ENCODE results near the gene B3GALNT2. TPM values are rescaled to one million over a fixed set of nuclear protein-coding genes. Genes with fewer than 3 reads are reported as not detected.
"Not testable (repeated sequence)": the region's sequence is repeated elsewhere in the genome, so short reads cannot be mapped to it uniquely, and the experiment has no call there.

B3GALNT2 gene
- 19.1 TPM for polyA plus RNA-seq
- long read RNA-seq, donor 1, partial matches to known transcripts = 0 of 2 reads
- long read RNA-seq, donor 1, other reads (novel, unspliced or antisense) = 0 of 2 reads
- long read RNA-seq, donor 2 = 0 reads
- long read RNA-seq, donor 3 = 0 reads
- long read RNA-seq, donor 4 = 0 reads
- long read RNA-seq, donor 5, partial matches to known transcripts = 0 of 1 reads
- long read RNA-seq, donor 5, other reads (novel, unspliced or antisense) = 0 of 1 reads
- long read RNA-seq, donor 6, partial matches to known transcripts = 0 of 4 reads
- long read RNA-seq, donor 6, other reads (novel, unspliced or antisense) = 0 of 4 reads
- long read RNA-seq, donor 7, partial matches to known transcripts = 0 of 2 reads
- long read RNA-seq, donor 7, other reads (novel, unspliced or antisense) = 0 of 2 reads
- long read RNA-seq, donor 8 = 0 reads
- long read RNA-seq, donor 9 = 0 reads
- long read RNA-seq, donor 10, partial matches to known transcripts = 0 of 2 reads
- long read RNA-seq, donor 10, other reads (novel, unspliced or antisense) = 0 of 2 reads
- long read RNA-seq, donor 11, partial matches to known transcripts = 0 of 1 reads
- long read RNA-seq, donor 11, other reads (novel, unspliced or antisense) = 0 of 1 reads

GRCh38 chr1:235504122-235504493 lies at the start of gene B3GALNT2:
B3GALNT2 (minus strand) TSS chr1:235504452; CDS start chr1:235504252, 200 bp downstream.
- no peak for DNase-seq
- no peaks in the 10 kb centered on the region for H3K9me3 ChIP-seq (ENCODE audit: control insufficient read depth, low read depth, low read length)
- no CpG with 5 or more reads among the region's 48 CpGs for WGBS (ENCODE audit: insufficient coverage, low lambda C conversion rate)
- H3K4me1 ChIP-seq (ENCODE audit: control insufficient read depth, insufficient read depth, low read length) = no peaks in the 10 kb centered on the region
- no peaks in the 10 kb centered on the region for H3K27me3 ChIP-seq (ENCODE audit: control insufficient read depth, insufficient read depth, low read length)
- H3K4me3 ChIP-seq (ENCODE audit: low read length) = peak within 1 kb of the TSS; percentile 76
- peaks cover 2% of the 10 kb centered on the region for H3K36me3 ChIP-seq (ENCODE audit: control insufficient read depth, insufficient read depth, low read length)
- H3K27ac ChIP-seq (ENCODE audit: low read length) = peak within 1 kb of the TSS; percentile 99

GRCh38 chr1:235553112-235553551 lies 48.9 kb upstream of the B3GALNT2 start:
- WGBS (ENCODE audit: insufficient coverage, low lambda C conversion rate) = 80% methylated on average over 2 of the region's 5 CpGs
- Histone ChIP-seq H3K36me3 (ENCODE audit: control insufficient read depth, insufficient read depth, low read length) (no peaks in the 10 kb centered on the region), H3K4me1 (ENCODE audit: control insufficient read depth, insufficient read depth, low read length) (no peaks in the 10 kb centered on the region), H3K27ac (ENCODE audit: low read length) (no peak overlapping the region), H3K4me3 (ENCODE audit: low read length) (no peak overlapping the region), H3K27me3 (ENCODE audit: control insufficient read depth, insufficient read depth, low read length) (no peaks in the 10 kb centered on the region), H3K9me3 (ENCODE audit: control insufficient read depth, low read depth, low read length) (no peaks in the 10 kb centered on the region)
- peak; percentile 9 to 12 for DNase-seq

- DNase-seq = no peak
- Histone ChIP-seq H3K27ac (ENCODE audit: low read length) (no peak overlapping the region), H3K4me3 (ENCODE audit: low read length) (no peak overlapping the region), H3K9me3 (ENCODE audit: control insufficient read depth, low read depth, low read length) (no peaks in the 10 kb centered on the region), H3K36me3 (ENCODE audit: control insufficient read depth, insufficient read depth, low read length) (no peaks in the 10 kb centered on the region), H3K27me3 (ENCODE audit: control insufficient read depth, insufficient read depth, low read length) (no peaks in the 10 kb centered on the region), H3K4me1 (ENCODE audit: control insufficient read depth, insufficient read depth, low read length) (no peaks in the 10 kb centered on the region)
- WGBS (ENCODE audit: insufficient coverage, low lambda C conversion rate) = no CpG with 5 or more reads among the region's 10 CpGs
Measured at GRCh38 chr1:235552146-235552716, 48.0 kb upstream of the B3GALNT2 start.

GRCh38 chr1:235549351-235550139 lies 45.3 kb upstream of the B3GALNT2 start:
- 51% methylated on average over 5 of the region's 13 CpGs for WGBS (ENCODE audit: insufficient coverage, low lambda C conversion rate)
- no peak overlapping the region for H3K27ac ChIP-seq (ENCODE audit: low read length)
- no peaks in the 10 kb centered on the region for H3K9me3 ChIP-seq (ENCODE audit: control insufficient read depth, low read depth, low read length)
- no peak for DNase-seq
- no peaks in the 10 kb centered on the region for H3K27me3 ChIP-seq (ENCODE audit: control insufficient read depth, insufficient read depth, low read length)
- H3K36me3 ChIP-seq (ENCODE audit: control insufficient read depth, insufficient read depth, low read length) = no peaks in the 10 kb centered on the region
- no peak overlapping the region for H3K4me3 ChIP-seq (ENCODE audit: low read length)
- H3K4me1 ChIP-seq (ENCODE audit: control insufficient read depth, insufficient read depth, low read length) = no peaks in the 10 kb centered on the region

- H3K27ac ChIP-seq (ENCODE audit: low read length); H3K4me3 ChIP-seq (ENCODE audit: low read length); H3K27me3 ChIP-seq (ENCODE audit: control insufficient read depth, insufficient read depth, low read length); H3K36me3 ChIP-seq (ENCODE audit: control insufficient read depth, insufficient read depth, low read length); H3K9me3 ChIP-seq (ENCODE audit: control insufficient read depth, low read depth, low read length); H3K4me1 ChIP-seq (ENCODE audit: control insufficient read depth, insufficient read depth, low read length); DNase-seq: not testable (repeated sequence)
- WGBS (ENCODE audit: insufficient coverage, low lambda C conversion rate) = no CpG with 5 or more reads among the region's 10 CpGs
Measured at GRCh38 chr1:235546369-235547155, 42.3 kb upstream of the B3GALNT2 start.

GRCh38 chr1:235545292-235545930 lies 41.2 kb upstream of the B3GALNT2 start:
- no peak overlapping the region for H3K27ac ChIP-seq (ENCODE audit: low read length)
- 40% methylated on average over 1 of the region's 9 CpGs for WGBS (ENCODE audit: insufficient coverage, low lambda C conversion rate)
- H3K4me1 ChIP-seq (ENCODE audit: control insufficient read depth, insufficient read depth, low read length) = no peaks in the 10 kb centered on the region
- no peak for DNase-seq
- H3K36me3 ChIP-seq (ENCODE audit: control insufficient read depth, insufficient read depth, low read length) = no peaks in the 10 kb centered on the region
- no peaks in the 10 kb centered on the region for H3K9me3 ChIP-seq (ENCODE audit: control insufficient read depth, low read depth, low read length)
- no peak overlapping the region for H3K4me3 ChIP-seq (ENCODE audit: low read length)
- no peaks in the 10 kb centered on the region for H3K27me3 ChIP-seq (ENCODE audit: control insufficient read depth, insufficient read depth, low read length)

- H3K4me1 ChIP-seq (ENCODE audit: control insufficient read depth, insufficient read depth, low read length); H3K36me3 ChIP-seq (ENCODE audit: control insufficient read depth, insufficient read depth, low read length); H3K9me3 ChIP-seq (ENCODE audit: control insufficient read depth, low read depth, low read length); H3K27me3 ChIP-seq (ENCODE audit: control insufficient read depth, insufficient read depth, low read length); H3K27ac ChIP-seq (ENCODE audit: low read length); DNase-seq; H3K4me3 ChIP-seq (ENCODE audit: low read length): not testable (repeated sequence)
- no CpG with 5 or more reads among the region's 7 CpGs for WGBS (ENCODE audit: insufficient coverage, low lambda C conversion rate)
Measured at GRCh38 chr1:235542845-235543244, 38.6 kb upstream of the B3GALNT2 start.

- WGBS (ENCODE audit: insufficient coverage, low lambda C conversion rate) = no CpG with 5 or more reads among the region's 8 CpGs
- H3K36me3 ChIP-seq (ENCODE audit: control insufficient read depth, insufficient read depth, low read length) = no peaks in the 10 kb centered on the region
- no peaks in the 10 kb centered on the region for H3K9me3 ChIP-seq (ENCODE audit: control insufficient read depth, low read depth, low read length)
- no peak for DNase-seq
- H3K27ac ChIP-seq (ENCODE audit: low read length) = no peak overlapping the region
- H3K27me3 ChIP-seq (ENCODE audit: control insufficient read depth, insufficient read depth, low read length) = no peaks in the 10 kb centered on the region
- H3K4me1 ChIP-seq (ENCODE audit: control insufficient read depth, insufficient read depth, low read length) = no peaks in the 10 kb centered on the region
- H3K4me3 ChIP-seq (ENCODE audit: low read length) = no peak overlapping the region
Measured at GRCh38 chr1:235533476-235534168, 29.4 kb upstream of the B3GALNT2 start.

GRCh38 chr1:235532360-235532759 lies 28.1 kb upstream of the B3GALNT2 start:
- Histone ChIP-seq H3K27ac (ENCODE audit: low read length) (no peak overlapping the region), H3K9me3 (ENCODE audit: control insufficient read depth, low read depth, low read length) (no peaks in the 10 kb centered on the region), H3K27me3 (ENCODE audit: control insufficient read depth, insufficient read depth, low read length) (no peaks in the 10 kb centered on the region), H3K4me3 (ENCODE audit: low read length) (no peak overlapping the region), H3K4me1 (ENCODE audit: control insufficient read depth, insufficient read depth, low read length) (no peaks in the 10 kb centered on the region), H3K36me3 (ENCODE audit: control insufficient read depth, insufficient read depth, low read length) (no peaks in the 10 kb centered on the region)
- no CpG with 5 or more reads among the region's 2 CpGs for WGBS (ENCODE audit: insufficient coverage, low lambda C conversion rate)
- DNase-seq = no peak

All from large intestine (tissue), 12 donors.